ENCODE measurements around the gene VEGFD. TPM values are rescaled to one million over a fixed set of nuclear protein-coding genes. Genes with fewer than 3 reads are reported as not detected.

Gene VEGFD
- total and polyA plus RNA-seq, 2 donors (not counting 3 experiments of a cell fraction or from before 2014, with no cell fraction given): 0.40 to 0.64 TPM

GRCh38 chrX:15320297-15320696 lies 63.9 kb downstream of the VEGFD start:
- FAIRE-seq (no peak), DNase-seq (ENCODE audit: low read depth, low spot score) (no peak)
- Histone ChIP-seq H3K4me1 (ENCODE audit: control insufficient read depth, extremely low read depth, insufficient read depth, low read length) (no peaks in the 10 kb centered on the region), H3K4me3 (replicated peaks in 1 of 3; ENCODE audit: insufficient read depth in 1 of 3, low read depth in 1 of 3, low read length in 3 of 3) (no peak overlapping the region), H4K20me1 (replicated peaks; ENCODE audit: control insufficient read depth, extremely low read depth, insufficient read depth, low read length) (no peaks in the 10 kb centered on the region), H3K36me3 (ENCODE audit: control insufficient read depth in 2 of 2, extremely low read depth in 1 of 2, insufficient read depth in 2 of 2, low read length in 2 of 2) (no peaks in the 10 kb centered on the region), H3K9me3 (replicated peaks; ENCODE audit: control insufficient read depth, insufficient read depth, low read length) (no peaks in the 10 kb centered on the region), H3K27ac (ENCODE audit: insufficient read depth, low read depth, low read length) (no peak overlapping the region), H3K27me3 (ENCODE audit: control insufficient read depth in 2 of 2, insufficient read depth in 2 of 2, low read length in 2 of 2) (no peaks in the 10 kb centered on the region), H2AFZ (ENCODE audit: low read depth, low read length) (no peak overlapping the region), H3K79me2 (ENCODE audit: control insufficient read depth, insufficient read depth, low read length) (no peaks in the 10 kb centered on the region), H3K9ac (replicated peaks; ENCODE audit: extremely low read depth, insufficient read depth, low read length) (no peak overlapping the region), H3K9me1 (replicated peaks; ENCODE audit: control insufficient read depth, extremely low read depth, insufficient read depth, low read length) (no peaks in the 10 kb centered on the region), H3K4me2 (ENCODE audit: insufficient read depth, low read length) (no peak overlapping the region)
- intact Hi-C loops (cut with micrococcal nuclease): no loop called here
- ChIA-PET POLR2A (no interaction called here), CTCF (no interaction called here)
- dilution Hi-C loops (cut with MboI; ENCODE audit: extremely low pct_ligation_motif_present, low sequenced_read_pairs): no loop called here
- TF ChIP-seq GATA2 (IDR thresholded peaks at IDR 0.05; ENCODE audit: insufficient read depth, insufficient read length, low read depth, low read length) (no peak), EZH2 (IDR thresholded peaks at IDR 0.05; ENCODE audit: borderline replicate concordance, low read depth, low read length, severe bottlenecking) (no peak), MYC (IDR thresholded peaks at IDR 0.05; ENCODE audit: low read depth, low read length) (no peak), CTCF (IDR thresholded peaks at IDR 0.05; ENCODE audit: extremely low read depth in 1 of 2, insufficient read depth in 1 of 2, low read depth in 1 of 2, low read length in 2 of 2) (no peak), JUN (IDR thresholded peaks at IDR 0.05; ENCODE audit: borderline replicate concordance, insufficient read depth, insufficient read length, low read depth) (no peak), MAX (IDR thresholded peaks at IDR 0.05; ENCODE audit: insufficient read depth, insufficient read length) (no peak), FOS (IDR thresholded peaks at IDR 0.05; ENCODE audit: borderline replicate concordance, insufficient read depth, low read length) (no peak)
- BruUV-seq (replicated peaks): no TSS peak
